Psoas muscle (tissue), 8 donors: ENCODE data around the gene DNMT3A. TPM values are rescaled to one million over a fixed set of nuclear protein-coding genes. Genes with fewer than 3 reads are reported as not detected.
"Not testable (repeated sequence)": the region's sequence is repeated elsewhere in the genome, so short reads cannot be mapped to it uniquely, and the experiment has no call there.

Experiments used
- ATAC-seq, 4 donors: fragments of 200-7000 bp; cut with Tn5 transposase; one replicate each; pipeline ENCODE4 v1.9.1; 2020; ENCODE audit warnings: moderate library complexity in 3 of 4, mild to moderate bottlenecking in 2 of 4
- DNase-seq, 2 donors: peaks; one replicate each; pipeline ENCODE4 v3.0.0-alpha.2; 2020
- H3K27ac ChIP-seq: fragments of 200-600 bp; one replicate; pipeline ENCODE4 v1.8.0; 2022
- H3K27me3 ChIP-seq, 3 donors: fragments of 200-600 bp in 1 of 3; one replicate each; pipeline versions ENCODE4 v1.6.1 to v1.8.0; 2013 to 2022; ENCODE audit warnings: low read length in 2 of 3, mild to moderate bottlenecking in 2 of 3, moderate library complexity in 1 of 3; ENCODE audit not compliant: insufficient read depth in 3 of 3
- H3K36me3 ChIP-seq, 2 donors: fragments of 200-600 bp in 1 of 2; one replicate each; pipeline versions ENCODE4 v1.6.1 to v1.8.0; 2013 to 2022; ENCODE audit warnings: low read depth in 1 of 2, mild to moderate bottlenecking in 1 of 2, moderate library complexity in 1 of 2; ENCODE audit not compliant: insufficient read depth in 1 of 2
- H3K4me1 ChIP-seq: fragments of 200-600 bp; one replicate; pipeline ENCODE4 v1.8.0; 2022
- H3K4me3 ChIP-seq: fragments of 200-600 bp; one replicate; pipeline ENCODE4 v1.8.0; 2022; ENCODE audit warnings: mild to moderate bottlenecking
- H3K9me3 ChIP-seq: fragments of 200-600 bp; one replicate; pipeline ENCODE4 v1.8.0; 2022
- CTCF ChIP-seq: fragments of 200-600 bp; IDR thresholded peaks from one replicate; pipeline ENCODE4 v1.8.0; 2022; ENCODE audit warnings: antibody characterized with exemption
- WGBS, 3 donors: extraction: QIAGEN DNeasy Blood & Tissue Kit; methylation state at CpG; one replicate each; pipeline versions ENCODE4 v1.1.6 to v1.1.7; 2013; 5-methylcytosine and 5-hydroxymethylcytosine counted together
- intact Hi-C, 2 donors: fragments of 100-400 bp; cut with DNase I; formaldehyde crosslinking; loops; one replicate each; pipeline versions ENCODE4 v1.11.0 to v1.14.2; 2022
- polyA plus RNA-seq, 3 donors: library from polyadenylated mRNA; stranded (reverse); fragments of 200-250 nt; gene quantifications; one replicate each; pipeline ENCODE4 v1.2.3, GENCODE V29; 2013
- total RNA-seq, 4 donors: library from RNA; stranded (reverse); fragmentation: NEBNext Ultra II Directional in 2 of 4; extraction: Animal tissue kit (Norgen Biotek cat#: 25700) in 2 of 4; gene quantifications; one replicate each; pipeline versions ENCODE4 v1.2.1 to v1.2.4, GENCODE V29; 2021 to 2023
- donor health status: healthy with polysubstance abuse.
- donor health status: DM: no; HTN: no; CAD: no; lungs with moderate emphysema.
- donor health status: Bipolar disorder and iron deficiency.
- donor health status: healthy.
- donor health status: DM: yes; HTN: yes; CAD: no.
- donor health status: DM: no; HTN: no; CAD: no.
- donor health status: DM: no; HTN: no; CAD: no.
- donor health status: DM: yes; HTN: yes; CAD: no.

Gene DNMT3A
- total and polyA plus RNA-seq, 7 donors: 7.1 to 26.2 (median 20.6) TPM

- Histone ChIP-seq H3K27me3 (no peaks in the 10 kb centered on the region), H3K4me1 (peaks cover 17% of the 10 kb centered on the region), H3K36me3 (peaks cover 6 to 60% of the 10 kb centered on the region in 2 donors), H3K4me3 (no peak overlapping the region), H3K9me3 (no peaks in the 10 kb centered on the region), H3K27ac (peak overlapping the region; percentile 41)
- DNase-seq: peak in 1 of 2 donors; percentile 36
- TF ChIP-seq CTCF: no peak
- whole genome bisulfite sequencing, 3 donors: 84 to 88% (median 86%) methylated on average over 5 of the region's 5 CpGs
- intact Hi-C loops: no loop called here
- ATAC-seq: no peak
Measured at GRCh38 chr2:25273985-25274535, 67.7 kb downstream of the DNMT3A start.

- H3K9me3 ChIP-seq, H3K27ac ChIP-seq, H3K27me3 ChIP-seq, H3K4me1 ChIP-seq, ATAC-seq, H3K4me3 ChIP-seq, intact Hi-C loops: not testable (repeated sequence)
- DNase-seq: peak in 1 of 2 donors; percentile 13
- WGBS, 3 donors: 71 to 88% (median 79%) methylated on average over 9 of the region's 9 CpGs
- peaks cover 6 to 73% of the 10 kb centered on the region in 2 donors for H3K36me3 ChIP-seq
Measured at GRCh38 chr2:25272705-25273104, 69.0 kb downstream of the DNMT3A start.

- ATAC-seq: no peak
- Histone ChIP-seq H3K4me1 (no peaks in the 10 kb centered on the region), H3K4me3 (no peak overlapping the region), H3K27ac (no peak overlapping the region), H3K36me3 (peaks cover 6 to 97% of the 10 kb centered on the region in 2 donors), H3K9me3 (no peaks in the 10 kb centered on the region), H3K27me3 (no peaks in the 10 kb centered on the region)
- WGBS, 3 donors: 73 to 89% (median 75%) methylated on average over 7 of the region's 7 CpGs
- intact Hi-C loops: no loop called here
- TF ChIP-seq CTCF: no peak
- DNase-seq: no peak
Measured at GRCh38 chr2:25270061-25270460, 71.7 kb downstream of the DNMT3A start.

- peaks cover 6 to 91% of the 10 kb centered on the region in 2 donors for H3K36me3 ChIP-seq
- DNase-seq (no peak), ATAC-seq (no peak)
- WGBS, 3 donors: 77 to 80% (median 77%) methylated on average over 3 of the region's 3 CpGs
- TF ChIP-seq CTCF: no peak
- no peak overlapping the region for H3K27ac ChIP-seq
- H3K9me3 ChIP-seq: no peaks in the 10 kb centered on the region
- intact Hi-C loops: no loop called here
- no peak overlapping the region for H3K4me3 ChIP-seq
- no peaks in the 10 kb centered on the region for H3K4me1 ChIP-seq
- no peaks in the 10 kb centered on the region for H3K27me3 ChIP-seq
Measured at GRCh38 chr2:25269233-25269632, 72.5 kb downstream of the DNMT3A start.

GRCh38 chr2:25268139-25268538 lies 73.6 kb downstream of the DNMT3A start:
- intact Hi-C loops: no loop called here
- DNase-seq (peak in 1 of 2 donors; percentile 34), ATAC-seq (no peak)
- TF ChIP-seq CTCF: no peak
- H3K4me1 ChIP-seq: no peaks in the 10 kb centered on the region
- no peak overlapping the region for H3K4me3 ChIP-seq
- no peak overlapping the region for H3K27ac ChIP-seq
- H3K36me3 ChIP-seq: peaks cover 6 to 85% of the 10 kb centered on the region in 2 donors
- H3K9me3 ChIP-seq: no peaks in the 10 kb centered on the region
- WGBS, 3 donors: 83 to 88% (median 86%) methylated on average over 10 of the region's 10 CpGs
- H3K27me3 ChIP-seq: no peaks in the 10 kb centered on the region
